Peyer's patch (tissue), 4 donors: ENCODE results near the gene STAP1. TPM values are rescaled to one million over a fixed set of nuclear protein-coding genes. Genes with fewer than 3 reads are reported as not detected.
"Not testable (repeated sequence)": the region's sequence is repeated elsewhere in the genome, so short reads cannot be mapped to it uniquely, and the experiment has no call there.

ENCODE experiments used
- DNase-seq, 3 donors: peaks; one replicate each; pipeline ENCODE4 v3.0.0-alpha.2; 2017 to 2019
- H3K27ac ChIP-seq, 4 donors: fragments of 200-600 bp; sonication (generic); one replicate each; pipeline ENCODE4 v1.5.1; 2016 to 2019
- H3K27me3 ChIP-seq, 2 donors: fragments of 200-600 bp; sonication (generic); one replicate each; pipeline ENCODE4 v1.5.1; 2019
- H3K36me3 ChIP-seq, 3 donors: fragments of 200-600 bp; sonication (generic); one replicate each; pipeline ENCODE4 v1.5.1; 2016 to 2019
- H3K4me1 ChIP-seq, 4 donors: fragments of 200-600 bp; sonication (generic); one replicate each; pipeline ENCODE4 v1.5.1; 2016 to 2019
- H3K4me3 ChIP-seq, 4 donors: fragments of 200-600 bp; sonication (generic); 1 replicate in 3 of 4; 2 replicates in 1 of 4; pipeline ENCODE4 v1.5.1; 2016 to 2019; ENCODE audit warnings: mild to moderate bottlenecking in 1 of 4
- H3K9me3 ChIP-seq, 4 donors: fragments of 200-600 bp; sonication (generic); one replicate each; pipeline ENCODE4 v1.5.1; 2016 to 2019; ENCODE audit warnings: mild to moderate bottlenecking in 1 of 4
- POLR2A ChIP-seq, 2 donors: fragments of 450-650 bp; IDR thresholded peaks; one replicate each; pipeline ENCODE4 v1.5.1; 2017; ENCODE audit warnings: antibody characterized with exemption in 2 of 2, mild to moderate bottlenecking in 2 of 2, moderate library complexity in 2 of 2
- total RNA-seq, 4 donors: library from RNA; depleted of rRNA; stranded (reverse); fragments of >200 nt; gene quantifications; one replicate each; pipeline ENCODE4 v1.1.0, GENCODE V29; 2016
- TF ChIP-seq, protein P1 (sequence below), 6 experiments: fragments of 450-650 bp in 4 of 6; fragments of 200-600 bp in 2 of 6; sonication (generic) in 1 of 6; IDR thresholded peaks; one replicate each; pipeline ENCODE4 v1.5.1; 2017 to 2019; ENCODE audit warnings: antibody characterized with exemption in 6 of 6, mild to moderate bottlenecking in 3 of 6, moderate library complexity in 1 of 6

Gene STAP1
- total RNA-seq, 4 donors from 2014 or later: 1.5 to 13.2 TPM; not detected in 2

DNA sequence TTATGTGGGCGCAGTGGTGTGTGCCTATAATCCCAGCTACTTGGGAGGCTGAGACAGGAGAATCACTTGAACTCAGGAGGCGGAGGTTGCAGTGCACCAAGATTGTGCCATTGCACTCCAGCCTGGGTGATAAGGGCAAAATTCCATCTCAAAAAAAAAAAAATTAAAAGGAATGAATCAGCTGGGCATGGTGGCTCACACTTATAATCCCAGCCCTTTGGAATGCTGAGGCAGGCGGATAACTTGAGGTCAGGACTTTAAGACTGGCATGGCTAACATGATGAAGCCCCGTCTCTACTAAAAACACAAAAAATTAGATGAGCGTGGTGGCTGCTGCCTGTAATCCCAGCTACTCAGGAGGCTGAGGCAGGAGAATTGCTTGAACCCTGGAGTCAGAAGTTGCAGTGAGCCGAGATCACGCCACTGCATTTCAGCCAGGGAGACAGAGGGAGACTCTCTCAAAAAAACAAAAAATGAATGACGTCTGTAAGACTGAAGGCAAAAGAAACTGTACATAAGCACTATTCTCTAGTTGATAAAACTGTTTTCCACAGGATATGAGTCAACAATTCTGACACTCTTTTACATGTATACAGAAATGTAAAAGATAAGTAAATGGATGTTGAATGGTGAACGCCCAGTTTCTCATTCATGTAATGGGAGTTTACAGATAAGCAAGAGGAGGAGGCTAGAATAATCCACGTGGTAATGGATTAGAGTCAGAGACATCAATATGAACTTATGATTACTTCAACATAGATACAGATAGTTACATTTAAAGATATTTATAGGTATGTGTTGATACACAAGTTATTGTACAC lies 35.5 kb upstream of the STAP1 start:
- Histone ChIP-seq H3K27ac (no peak overlapping the region), H3K27me3 (no peaks in the 10 kb centered on the region), H3K9me3 (no peaks in the 10 kb centered on the region), H3K36me3 (peaks cover 0 to 11% (median 0%) of the 10 kb centered on the region in 3 donors), H3K4me1 (no peaks in the 10 kb centered on the region), H3K4me3 (no peak overlapping the region)
- DNase-seq: no peak
- TF ChIP-seq POLR2A (IDR thresholded peaks at IDR 0.05): no peak
- TF ChIP-seq, protein P1, sequence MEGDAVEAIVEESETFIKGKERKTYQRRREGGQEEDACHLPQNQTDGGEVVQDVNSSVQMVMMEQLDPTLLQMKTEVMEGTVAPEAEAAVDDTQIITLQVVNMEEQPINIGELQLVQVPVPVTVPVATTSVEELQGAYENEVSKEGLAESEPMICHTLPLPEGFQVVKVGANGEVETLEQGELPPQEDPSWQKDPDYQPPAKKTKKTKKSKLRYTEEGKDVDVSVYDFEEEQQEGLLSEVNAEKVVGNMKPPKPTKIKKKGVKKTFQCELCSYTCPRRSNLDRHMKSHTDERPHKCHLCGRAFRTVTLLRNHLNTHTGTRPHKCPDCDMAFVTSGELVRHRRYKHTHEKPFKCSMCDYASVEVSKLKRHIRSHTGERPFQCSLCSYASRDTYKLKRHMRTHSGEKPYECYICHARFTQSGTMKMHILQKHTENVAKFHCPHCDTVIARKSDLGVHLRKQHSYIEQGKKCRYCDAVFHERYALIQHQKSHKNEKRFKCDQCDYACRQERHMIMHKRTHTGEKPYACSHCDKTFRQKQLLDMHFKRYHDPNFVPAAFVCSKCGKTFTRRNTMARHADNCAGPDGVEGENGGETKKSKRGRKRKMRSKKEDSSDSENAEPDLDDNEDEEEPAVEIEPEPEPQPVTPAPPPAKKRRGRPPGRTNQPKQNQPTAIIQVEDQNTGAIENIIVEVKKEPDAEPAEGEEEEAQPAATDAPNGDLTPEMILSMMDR (IDR thresholded peaks at IDR 0.05): no peak

DNA sequence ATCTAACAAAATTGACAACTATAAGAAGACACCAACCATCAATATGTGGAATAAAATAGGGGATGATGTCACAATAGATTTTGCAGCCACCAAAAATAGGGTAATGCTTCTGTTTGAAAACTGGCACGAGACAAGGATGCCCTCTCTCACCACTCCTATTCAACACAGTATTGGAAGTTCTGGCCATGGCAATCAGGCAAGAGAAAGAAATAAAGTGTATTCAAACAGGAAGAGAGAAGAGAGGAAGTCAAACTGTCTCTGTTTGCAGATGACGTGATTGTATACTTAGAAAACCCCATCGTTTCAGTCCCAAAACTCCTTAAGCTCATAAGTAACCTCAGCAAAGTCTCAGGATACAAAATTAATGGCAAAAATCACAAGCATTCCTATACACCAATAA lies 34.4 kb upstream of the STAP1 start:
- DNase-seq, H3K4me3 ChIP-seq, H3K9me3 ChIP-seq, H3K4me1 ChIP-seq, H3K27ac ChIP-seq, H3K27me3 ChIP-seq: not testable (repeated sequence)
- peaks cover 0 to 10% (median 0%) of the 10 kb centered on the region in 3 donors for H3K36me3 ChIP-seq

DNA sequence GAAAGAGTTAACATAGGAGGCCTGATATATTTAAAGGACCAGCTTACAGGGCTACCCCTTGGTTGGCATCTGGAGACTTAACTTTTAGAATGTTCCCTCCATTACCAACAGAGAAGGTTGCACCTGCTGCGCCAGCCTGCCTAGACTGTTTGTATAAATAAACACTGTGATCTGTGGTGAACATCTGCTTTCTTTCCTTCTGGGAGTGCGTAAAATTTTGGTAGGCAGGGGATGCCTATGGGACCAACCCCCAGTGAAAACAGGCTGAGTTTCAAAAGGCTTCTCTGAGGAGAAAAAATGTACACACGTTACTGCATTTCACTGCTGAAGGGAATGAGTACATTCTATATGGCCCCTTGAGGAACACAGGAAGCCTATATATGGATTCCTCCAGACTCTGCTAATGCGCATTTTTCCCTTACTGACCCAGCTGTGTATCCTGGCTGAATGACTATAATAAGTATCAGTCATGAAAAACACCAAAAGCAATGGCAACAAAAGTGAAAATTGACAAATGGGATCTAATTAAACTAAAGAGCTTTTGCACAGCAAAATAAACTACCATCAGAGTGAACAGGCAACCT lies 27.1 kb upstream of the STAP1 start:
- TF ChIP-seq POLR2A (IDR thresholded peaks at IDR 0.05): no peak
- TF ChIP-seq, protein P1 (IDR thresholded peaks at IDR 0.05): no peak
- Histone ChIP-seq H3K27me3 (no peaks in the 10 kb centered on the region), H3K9me3 (no peaks in the 10 kb centered on the region), H3K4me1 (no peaks in the 10 kb centered on the region), H3K27ac (no peak overlapping the region), H3K4me3 (no peak overlapping the region), H3K36me3 (peaks cover 0 to 67% (median 0%) of the 10 kb centered on the region in 3 donors)
- no peak for DNase-seq

DNA sequence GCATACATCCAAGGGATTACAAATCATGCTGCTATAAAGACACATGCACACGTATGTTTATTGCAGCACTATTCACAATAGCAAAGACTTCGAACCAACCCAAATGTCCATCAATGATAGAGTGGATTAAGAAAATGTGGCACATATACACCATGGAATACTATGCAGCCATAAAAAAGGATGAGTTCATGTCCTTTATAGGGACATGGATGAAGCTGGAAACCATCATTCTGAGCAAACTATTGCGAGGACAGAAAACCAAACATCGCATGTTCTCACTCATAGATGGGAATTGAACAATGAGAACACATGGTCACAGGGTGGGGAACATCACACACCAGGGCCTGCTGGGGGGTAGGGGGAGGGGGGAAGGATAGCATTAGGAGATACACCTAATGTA lies 26.1 kb upstream of the STAP1 start:
- not testable (repeated sequence) for H3K4me1 ChIP-seq, H3K27me3 ChIP-seq, H3K4me3 ChIP-seq, H3K9me3 ChIP-seq, DNase-seq, H3K27ac ChIP-seq
- H3K36me3 ChIP-seq: peaks cover 0 to 74% (median 0%) of the 10 kb centered on the region in 3 donors

DNA sequence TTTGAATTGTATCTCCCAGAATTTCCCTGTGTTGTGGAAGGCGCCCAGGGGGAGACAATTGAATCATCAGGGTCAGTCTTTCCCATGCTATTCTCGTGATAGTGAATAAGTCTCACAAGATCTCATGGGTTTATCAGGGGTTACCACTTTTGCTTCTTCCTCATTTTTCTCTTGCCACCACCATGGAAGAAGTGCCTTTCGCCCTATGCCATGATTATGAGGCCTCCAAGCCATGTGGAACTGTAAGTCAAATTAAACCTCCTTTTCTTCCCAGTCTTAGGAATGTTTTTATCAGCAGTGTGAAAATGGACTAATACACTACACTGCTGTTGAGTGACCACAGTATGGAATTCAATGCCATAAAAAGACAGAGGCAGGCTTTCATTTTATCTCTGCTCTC lies 25.4 kb upstream of the STAP1 start:
- no peak for DNase-seq
- no peak for TF ChIP-seq POLR2A (IDR thresholded peaks at IDR 0.05)
- TF ChIP-seq, protein P1 (IDR thresholded peaks at IDR 0.05): no peak
- Histone ChIP-seq H3K27ac (no peak overlapping the region), H3K27me3 (no peaks in the 10 kb centered on the region), H3K9me3 (no peaks in the 10 kb centered on the region), H3K4me3 (no peak overlapping the region), H3K4me1 (no peaks in the 10 kb centered on the region), H3K36me3 (peaks cover 0 to 80% (median 0%) of the 10 kb centered on the region in 3 donors)

DNA sequence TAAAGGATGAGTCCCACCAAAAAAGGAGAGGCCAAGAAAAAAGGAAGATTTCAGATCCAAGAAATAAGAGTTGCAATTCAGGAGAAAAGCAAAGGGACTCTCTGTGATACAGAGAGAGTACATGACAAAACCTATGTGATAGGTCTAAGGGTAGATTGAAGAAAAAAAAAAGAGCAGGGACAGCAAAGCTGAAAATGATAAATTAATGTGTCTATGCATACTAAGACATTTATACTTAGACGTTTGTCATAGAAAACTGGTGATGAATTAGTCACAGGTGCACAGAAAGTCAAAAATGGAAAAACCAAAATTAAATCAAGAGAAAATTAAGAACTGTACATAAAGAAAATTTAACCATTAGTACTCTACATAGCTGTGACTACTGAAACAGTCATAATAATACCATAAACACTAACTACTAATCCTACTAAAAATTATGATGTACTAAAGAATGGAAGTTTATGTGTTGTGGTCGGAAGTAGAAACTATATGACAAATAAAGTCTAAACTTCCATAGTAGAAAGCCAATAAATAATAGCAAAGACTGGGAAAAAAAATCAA lies 23.2 kb upstream of the STAP1 start:
- no peak overlapping the region for H3K27ac ChIP-seq
- peaks cover 0 to 82% (median 0%) of the 10 kb centered on the region in 3 donors for H3K36me3 ChIP-seq
- H3K4me1 ChIP-seq: no peaks in the 10 kb centered on the region
- no peak for DNase-seq
- no peaks in the 10 kb centered on the region for H3K27me3 ChIP-seq
- no peak for TF ChIP-seq POLR2A (IDR thresholded peaks at IDR 0.05)
- TF ChIP-seq, protein P1 (IDR thresholded peaks at IDR 0.05): no peak
- no peak overlapping the region for H3K4me3 ChIP-seq
- no peaks in the 10 kb centered on the region for H3K9me3 ChIP-seq
